Keratinocyte (primary cell): ENCODE results near the gene TUNAR.

Experiments used
- CTCF ChIP-seq, 3 experiments: IDR thresholded peaks in 1 of 3; conservative IDR thresholded peaks in 1 of 3; optimal IDR thresholded peaks in 1 of 3; 2 replicates in 2 of 3; 3 replicates in 1 of 3; pipeline versions ENCODE3 to v1.5.1; 2011; ENCODE audit warnings: low read length in 3 of 3, mild to moderate bottlenecking in 3 of 3, moderate library complexity in 2 of 3, control low read depth in 1 of 3, inconsistent platforms in 1 of 3; ENCODE audit not compliant: insufficient read depth in 2 of 3; ENCODE audit errors: extremely low read depth in 1 of 3
- EZH2 ChIP-seq: IDR thresholded peaks from one replicate; pipeline ENCODE4 v1.6.1; 2012; ENCODE audit warnings: inconsistent platforms, mild to moderate bottlenecking, low read length, moderate library complexity

- TF ChIP-seq CTCF (optimal IDR thresholded peaks at IDR 0.05 in 1 of 3, IDR thresholded peaks at IDR 0.05 in 1 of 3, conservative IDR thresholded peaks at IDR 0.05 in 1 of 3; ENCODE audit: extremely low read depth in 1 of 3, insufficient read depth in 2 of 3, low read length in 3 of 3), result no peak
- TF ChIP-seq EZH2, result no peak
Observed at GRCh38 chr14:95871531-95871930, 5.1 kb upstream of the TUNAR start.
